Stimulated activated CD8-positive, alpha-beta memory T cell treated with anti-CD3 and anti-CD28 coated beads, Interleukin-7, amount 100 ng/mL, for 1 hour (primary cell): ENCODE measurements around the gene RIMBP3C.
"Not testable (repeated sequence)": the region's sequence is repeated elsewhere in the genome, so short reads cannot be mapped to it uniquely, and the experiment has no call there.

Source experiments
- DNase-seq, 2 donors: peaks; one replicate each; pipeline ENCODE4 v3.0.0-alpha.2; 2020; ENCODE audit warnings: low read depth in 2 of 2

The RIMBP3C gene

DNA sequence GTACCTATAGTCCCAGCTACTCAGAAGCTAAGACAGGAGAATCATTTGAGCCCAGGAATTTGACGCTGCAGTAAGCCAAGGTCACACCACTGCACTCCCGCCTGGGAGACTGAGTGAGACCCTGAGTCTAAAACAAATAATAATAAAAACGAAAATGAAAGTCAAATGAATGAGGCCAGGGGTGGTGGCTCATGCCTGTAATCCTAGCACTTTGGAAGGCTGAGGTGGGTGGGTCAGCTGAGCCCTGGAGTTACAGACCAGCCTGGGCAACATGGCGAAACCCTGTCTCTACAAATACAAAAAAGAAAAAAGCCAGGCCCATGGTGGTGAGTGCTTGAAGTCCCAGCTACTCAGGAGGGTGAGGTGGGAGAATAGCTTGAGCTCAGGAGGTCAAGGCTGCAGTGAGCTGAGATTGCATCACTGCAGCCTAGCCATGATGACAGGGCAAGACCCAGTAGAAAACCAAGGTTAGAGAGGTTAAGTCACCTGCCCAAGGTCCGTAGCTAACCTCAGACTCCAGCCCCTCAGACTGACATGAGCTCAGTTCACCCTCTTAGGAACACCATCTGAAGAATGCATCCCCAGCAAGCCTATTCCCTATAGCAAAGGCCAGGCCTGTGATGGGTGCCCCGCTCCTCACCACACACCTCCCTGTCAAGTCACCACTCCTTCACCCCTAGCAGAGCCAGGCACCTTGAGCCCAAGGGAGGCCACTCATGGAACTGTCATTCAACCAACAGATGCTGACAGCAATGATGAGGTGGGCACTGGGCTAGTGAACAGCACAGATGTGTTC lies 24.4 kb downstream of the RIMBP3C start:
- not testable (repeated sequence) for DNase-seq

DNA sequence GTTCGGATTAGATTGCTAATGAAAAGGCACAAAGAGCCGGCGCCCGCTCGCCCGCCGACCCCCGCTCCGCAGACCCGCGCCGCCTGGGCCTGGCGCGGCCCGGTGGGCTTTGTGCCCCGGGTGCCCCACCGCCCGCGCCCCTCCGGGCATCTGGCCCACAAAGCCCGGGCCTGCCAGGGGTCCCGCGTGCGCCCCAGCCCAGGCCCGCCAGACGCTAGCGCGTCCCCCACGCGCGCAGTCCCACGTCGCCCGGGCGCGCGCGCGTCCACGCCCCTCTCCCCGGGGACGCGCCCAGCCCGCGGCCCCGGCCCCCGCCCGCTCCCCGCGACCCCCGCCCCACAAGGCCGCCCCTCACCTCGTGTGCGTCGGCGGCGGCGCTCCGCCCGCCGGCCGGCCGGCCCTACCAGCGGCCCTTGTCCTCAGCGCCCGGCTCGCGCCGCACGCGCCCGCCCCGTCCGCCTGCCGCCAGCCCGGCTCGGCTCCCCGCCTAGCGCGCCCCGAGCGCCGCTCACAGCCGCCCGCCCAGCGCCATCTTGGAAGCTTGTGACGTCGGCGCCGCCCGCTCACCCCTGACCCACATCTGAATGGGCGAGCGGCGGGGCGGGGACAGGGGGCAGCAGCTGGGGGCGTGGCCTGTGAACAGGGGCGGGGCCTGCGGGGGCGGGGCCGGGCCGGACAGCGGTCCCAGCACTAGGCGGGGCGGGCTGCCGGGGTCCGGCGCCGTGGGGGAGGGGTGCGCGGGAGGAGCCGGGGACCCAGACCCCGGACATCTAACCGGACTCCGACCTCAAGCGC lies 34.1 kb downstream of the RIMBP3C start:
- DNase-seq, result peak in 1 of 2 donors; percentile 43

DNA sequence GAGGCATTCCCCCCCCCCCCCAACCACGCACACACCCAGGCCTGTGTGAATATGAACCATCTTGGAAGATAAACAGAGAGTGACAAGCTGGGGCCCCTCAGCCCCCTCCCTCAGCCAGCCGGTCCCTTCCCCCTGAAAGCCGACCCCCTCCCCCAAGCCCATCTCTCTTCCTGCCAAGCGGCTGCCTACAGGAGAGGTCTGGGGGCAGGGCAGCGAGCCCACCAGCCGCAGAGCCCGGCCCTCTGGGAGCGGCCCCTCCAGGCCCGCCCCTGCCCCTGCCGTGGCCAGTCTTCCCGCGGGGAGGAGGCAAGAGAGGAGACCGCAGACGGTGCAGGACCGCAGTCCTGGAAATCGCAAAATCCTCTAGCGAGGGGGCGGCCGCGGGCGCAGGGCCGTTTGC lies 34.7 kb downstream of the RIMBP3C start:
- DNase-seq, result not testable (repeated sequence)

DNA sequence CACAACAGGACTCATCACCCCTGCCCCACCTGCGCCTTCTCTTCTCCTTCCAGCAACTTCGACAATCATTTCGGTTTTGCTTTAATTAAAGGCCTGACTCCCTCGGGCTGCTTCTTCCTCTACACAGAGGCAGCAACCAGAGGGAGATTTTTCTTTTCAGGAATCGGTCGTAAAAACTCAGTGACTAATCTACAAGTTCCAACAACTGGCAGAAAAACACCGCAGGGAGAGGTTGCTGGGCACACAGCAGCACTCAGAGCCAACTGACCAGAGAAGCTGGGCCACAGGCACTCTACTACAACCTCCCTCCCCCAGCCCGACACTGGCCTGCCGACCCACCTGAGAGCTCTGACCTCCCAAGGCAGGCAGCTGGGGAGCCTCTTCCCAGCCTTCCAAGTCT lies 36.0 kb downstream of the RIMBP3C start:
- DNase-seq, result not testable (repeated sequence)

DNA sequence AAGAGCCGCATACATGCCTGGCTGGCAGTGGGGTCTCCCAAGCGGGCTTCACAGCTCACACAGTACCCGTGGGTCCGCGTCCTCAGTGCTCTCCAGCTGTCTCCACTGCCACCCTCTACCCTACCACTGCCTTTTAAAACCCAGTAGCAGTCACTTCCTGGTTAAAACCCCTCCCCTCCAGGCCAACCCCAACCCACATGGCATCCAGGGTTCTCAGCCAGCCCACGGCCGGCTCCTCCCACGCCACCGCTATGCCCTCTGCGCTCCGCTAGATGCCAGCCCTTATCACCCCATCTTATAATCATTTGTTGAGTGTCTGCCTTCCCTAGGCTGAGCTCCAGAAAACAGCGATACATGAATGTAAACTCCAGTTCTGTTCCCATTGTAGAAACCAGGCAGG lies 37.1 kb downstream of the RIMBP3C start:
- not testable (repeated sequence) for DNase-seq

DNA sequence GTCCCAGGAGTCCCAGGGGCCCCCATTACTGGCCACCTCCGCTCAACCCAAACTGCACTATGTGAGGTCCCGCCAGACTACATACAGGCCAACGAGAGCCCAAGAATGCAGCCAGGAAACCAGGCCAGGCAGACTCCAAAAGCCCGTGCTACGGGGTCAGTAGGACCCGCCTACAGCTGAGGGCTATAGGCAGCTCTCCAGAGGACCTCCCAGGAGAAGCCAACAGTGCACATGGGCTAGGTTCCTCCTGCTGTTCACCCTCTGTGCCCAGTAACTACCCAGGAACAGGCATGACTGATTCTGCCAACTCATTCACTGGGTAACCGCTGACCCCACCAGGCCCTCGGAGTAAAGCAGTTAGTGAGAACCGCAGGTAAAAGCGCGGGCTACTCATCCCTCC lies 39.2 kb downstream of the RIMBP3C start:
- not testable (repeated sequence) for DNase-seq

DNA sequence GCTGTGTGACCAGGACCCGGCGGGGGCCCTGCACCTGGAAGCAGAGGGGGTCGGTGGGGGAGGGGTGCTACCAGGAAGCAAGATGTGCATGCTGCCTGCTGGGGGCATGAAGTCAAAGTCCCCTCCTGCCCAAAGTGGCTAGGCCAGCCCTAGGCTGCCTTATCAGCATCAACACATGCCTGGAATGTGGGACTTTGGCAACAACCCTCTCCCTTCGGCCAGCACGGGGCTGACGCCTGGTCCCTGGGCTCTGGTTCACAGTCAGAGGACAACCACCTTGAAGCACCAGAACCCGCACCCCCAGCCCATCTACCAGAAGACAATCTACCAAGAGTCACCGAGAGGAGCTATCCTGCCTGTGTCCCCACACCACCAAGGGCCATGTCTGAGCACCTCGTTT lies 40.9 kb downstream of the RIMBP3C start:
- not testable (repeated sequence) for DNase-seq

DNA sequence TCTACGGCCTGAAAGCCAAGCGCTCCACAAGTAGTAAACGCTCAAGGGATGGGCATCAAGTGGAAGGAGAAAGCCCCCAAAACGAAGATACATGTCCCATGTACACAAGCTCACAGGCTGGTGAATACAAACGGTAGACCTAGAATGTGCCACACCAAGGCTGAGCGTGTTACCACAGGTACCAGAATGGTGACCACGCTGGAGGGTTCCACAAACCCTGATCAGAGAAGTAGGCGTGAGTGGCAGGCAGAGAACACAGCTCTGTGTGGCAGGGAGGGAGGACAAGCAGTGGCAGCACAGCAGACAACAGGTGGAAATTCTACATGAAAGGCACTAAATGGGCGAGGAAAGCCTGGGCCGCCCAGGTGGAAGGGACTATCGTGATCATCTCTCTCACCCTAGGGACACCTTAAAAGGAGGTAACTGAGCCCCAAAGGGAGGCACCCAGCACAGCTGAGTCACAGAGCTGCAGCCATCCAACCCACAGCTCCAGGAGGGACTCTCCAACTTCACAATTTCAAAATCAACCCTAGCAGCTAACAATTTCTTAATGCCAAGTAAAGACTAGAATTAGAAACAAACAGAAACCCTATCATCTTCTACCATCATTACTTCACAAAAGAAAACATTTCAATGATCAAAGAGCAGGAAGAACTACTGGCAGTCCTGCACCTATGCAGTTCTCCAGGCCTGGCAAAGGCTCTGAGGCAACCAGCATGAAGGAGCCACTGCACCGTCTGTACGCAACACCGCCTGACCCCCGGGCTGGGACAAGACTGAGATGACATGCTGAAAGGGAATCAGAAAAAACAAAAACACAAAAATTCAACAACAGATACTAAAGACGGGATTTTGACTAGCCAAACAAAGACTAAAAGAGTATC lies 51.4 kb downstream of the RIMBP3C start:
- not testable (repeated sequence) for DNase-seq

DNA sequence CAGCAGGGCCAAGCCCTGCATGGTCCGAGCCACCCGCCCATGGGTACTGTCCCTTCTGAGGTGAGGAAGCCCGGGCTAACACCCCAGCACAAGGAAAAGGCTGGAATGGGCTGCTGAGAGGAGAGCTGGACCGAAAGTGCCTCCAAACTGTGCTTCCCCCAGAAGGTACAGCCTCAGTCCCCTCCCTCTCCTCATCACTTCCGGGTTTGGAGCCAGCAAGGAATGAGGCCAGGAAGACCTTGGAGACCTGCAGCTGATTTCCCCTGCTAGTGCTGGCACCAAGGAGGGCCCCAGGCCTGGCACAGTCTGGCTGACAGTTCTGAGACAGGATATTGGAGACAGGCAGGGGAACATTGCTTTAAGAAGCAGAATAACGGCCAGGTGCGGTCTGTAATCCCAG lies 52.8 kb downstream of the RIMBP3C start:
- not testable (repeated sequence) for DNase-seq

DNA sequence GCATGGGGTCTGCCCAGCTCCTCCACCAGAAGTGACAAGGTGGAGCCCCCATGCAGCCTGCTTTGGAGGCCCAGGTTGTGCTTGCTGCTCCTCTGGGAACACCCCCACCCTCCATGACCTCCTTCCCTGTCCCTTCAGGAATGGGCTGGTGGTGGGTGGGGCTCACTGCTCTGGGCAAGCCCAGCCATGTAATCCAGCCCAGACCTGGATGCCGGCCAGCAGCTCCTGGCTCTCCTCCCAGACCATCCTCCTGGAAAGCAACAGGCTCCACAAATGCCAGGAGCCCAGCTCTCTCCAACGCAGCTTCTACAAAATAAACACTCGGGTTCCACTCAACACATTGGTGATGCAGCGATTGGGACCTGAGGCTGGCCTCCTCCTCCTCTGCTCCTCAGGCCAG lies 53.3 kb downstream of the RIMBP3C start:
- not testable (repeated sequence) for DNase-seq
